A549 treated with ZK216348 at 1 μM for 4 hours (cell line): ENCODE results near the gene PDF. TPM values are rescaled to one million over a fixed set of nuclear protein-coding genes. Genes with fewer than 3 reads are reported as not detected.

Experiments used
- total RNA-seq: library from RNA; stranded (reverse); fragments of 200-300 nt; extraction: Qiagen RNA extraction; gene quantifications from 5 replicates; pipeline ENCODE4 v1.2.3, GENCODE V29; 2022; ENCODE audit warnings: low read depth

PDF gene
- total RNA-seq = 16.0 to 47.7 TPM (median 44.6 TPM) in 5 replicates

GRCh38 chr16:69330286-69331109 is at the start of gene PDF:
Gene PDF, minus strand, starts transcription at chr16:69330588. Its CDS starts 18 bp downstream, at chr16:69330570.

GRCh38 chr16:69351309-69352027 is 21.1 kb upstream of the PDF start, which contains the start of gene TMED6:
Gene TMED6, minus strand, starts transcription at chr16:69351786. Its CDS starts 33 bp downstream, at chr16:69351753.

GRCh38 chr16:69339289-69340094 is 9.1 kb upstream of the PDF start, which contains the start of the genes COG8 and NIP7:
Gene COG8, minus strand, starts transcription at chr16:69339564. Its CDS starts 12 bp downstream, at chr16:69339552.
Gene NIP7, plus strand, starts transcription at chr16:69339772. Its CDS starts 58 bp downstream, at chr16:69339830.

GRCh38 chr16:69310653-69311532 is 19.5 kb downstream of the PDF start, which contains the start of gene VPS4A:
Gene VPS4A, plus strand, starts transcription at chr16:69311350. Its CDS starts 162 bp downstream, at chr16:69311512.

Other genes starting within 250 kb of the PDF start
- 31.2 to 54.8 TPM (median 50.9 TPM) in 5 replicates for gene HAS3, start 224.9 kb downstream of the PDF start, total RNA-seq
- gene CHTF8, start 198.0 kb downstream of the PDF start, total RNA-seq = 106 to 141 TPM (median 134 TPM) in 5 replicates
- 80.0 to 89.8 TPM (median 83.0 TPM) in 5 replicates for gene UTP4, start 197.9 kb downstream of the PDF start, total RNA-seq
- gene SNTB2, start 143.4 kb downstream of the PDF start, total RNA-seq = 5.0 to 11.0 TPM (median 8.7 TPM) in 5 replicates
- gene VPS4A, start 19.2 kb downstream of the PDF start, total RNA-seq = 23.8 to 34.8 TPM (median 33.1 TPM) in 5 replicates
- gene COG8, start 9.0 kb upstream of the PDF start, total RNA-seq = 16.8 to 27.2 TPM (median 25.7 TPM) in 5 replicates
- 50.6 to 78.5 TPM (median 53.3 TPM) in 5 replicates for gene NIP7, start 9.2 kb upstream of the PDF start, total RNA-seq
- gene TMED6, start 21.2 kb upstream of the PDF start, total RNA-seq = 0.15 TPM in 1 of 5 replicates, not detected in the others
- 20.4 to 40.6 TPM (median 21.5 TPM) in 5 replicates for gene TERF2, start 55.4 kb upstream of the PDF start, total RNA-seq
- gene CYB5B, start 94.0 kb upstream of the PDF start, total RNA-seq = 179 to 244 TPM (median 207 TPM) in 5 replicates
- 3.8 to 8.3 TPM (median 6.8 TPM) in 5 replicates for gene NFAT5, start 235.4 kb upstream of the PDF start, total RNA-seq